G401 (cell line): Measurements from ENCODE around the gene CYB561. TPM values are rescaled to one million over a fixed set of nuclear protein-coding genes. Genes with fewer than 3 reads are reported as not detected.

Experiments used
- DNase-seq: peaks from one replicate; pipeline ENCODE4 v3.0.0-alpha.2; 2015; ENCODE audit warnings: low spot score
- in situ Hi-C: cut with HindIII; loops from 2 replicates; pipeline ENCODE4 v1.10.0; 2016; ENCODE audit warnings: low sequenced_read_pairs, mixed read lengths
- total RNA-seq: library from RNA; depleted of rRNA; stranded (reverse); fragments of >200 nt; shearing (Covaris generic); gene quantifications from 2 replicates; pipeline ENCODE4 v1.2.3, GENCODE V29; 2014

Gene CYB561
- total RNA-seq, 1 experiment from 2014 or later = not detected

GRCh38 chr17:63437287-63438091 is 8.6 kb downstream of the CYB561 start:
- no peak for DNase-seq
- in situ Hi-C loops = no loop called here

- in situ Hi-C loops = no loop called here
- no peak for DNase-seq
These were observed 9.5 kb downstream of the CYB561 start for GRCh38 chr17:63436523-63437110.

- in situ Hi-C loops = no loop called here
- DNase-seq = no peak
These were observed 10.2 kb downstream of the CYB561 start for GRCh38 chr17:63435681-63436522.

GRCh38 chr17:63434951-63435571 is 11.0 kb downstream of the CYB561 start:
- DNase-seq = peak; percentile 15
- in situ Hi-C loops = no loop called here

- in situ Hi-C loops = no loop called here
These were observed 12.1 kb downstream of the CYB561 start for GRCh38 chr17:63433746-63434591.

GRCh38 chr17:63431939-63432804 is 13.9 kb downstream of the CYB561 start:
- DNase-seq = no peak
- in situ Hi-C loops = no loop called here

More at GRCh38 chr17:63433746-63434591, 12.1 kb downstream of the CYB561 start:
- DNase-seq = no peak

DNA sequence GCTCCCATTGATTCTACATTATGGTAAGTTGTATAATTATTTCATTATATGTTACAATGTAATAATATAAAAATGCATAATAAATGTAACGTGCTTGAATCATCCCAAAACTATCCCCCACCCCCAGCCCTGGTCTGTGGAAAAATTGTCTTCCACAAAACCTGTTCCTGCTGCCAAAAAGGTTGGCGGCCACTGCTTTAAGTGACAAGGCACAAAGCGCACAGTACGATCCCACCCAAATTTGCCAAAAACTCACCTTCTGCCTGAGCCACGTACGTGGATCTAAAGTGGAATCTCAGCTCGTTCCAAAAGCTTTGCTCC is 14.5 kb downstream of the CYB561 start:
- in situ Hi-C loops = no loop called here
- no peak for DNase-seq

- DNase-seq = no peak
- in situ Hi-C loops = no loop called here
These were observed 15.9 kb downstream of the CYB561 start for GRCh38 chr17:63430223-63430622.

DNA sequence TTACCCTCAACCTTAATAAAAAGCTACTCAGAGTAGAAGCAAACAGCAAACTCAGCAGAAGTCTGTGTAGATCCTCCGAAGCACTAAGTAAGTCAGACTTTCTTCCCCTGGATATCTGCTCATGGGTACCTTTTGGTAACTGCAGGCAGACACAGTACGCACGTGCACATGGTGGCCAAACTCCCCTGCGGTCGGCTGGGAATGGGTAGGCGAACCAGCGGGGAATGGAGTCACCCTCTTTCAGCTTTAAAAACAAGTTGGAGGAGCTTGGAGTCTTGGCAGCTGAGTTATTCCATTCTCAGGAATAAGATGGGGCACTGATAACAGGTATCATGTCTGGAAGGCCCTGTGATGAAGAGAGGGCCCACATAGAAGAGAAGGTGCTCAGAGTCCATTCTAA is 16.3 kb downstream of the CYB561 start:
- no peak for DNase-seq
- in situ Hi-C loops = no loop called here

GRCh38 chr17:63426917-63427308 is 19.2 kb downstream of the CYB561 start:
- in situ Hi-C loops = no loop called here
- no peak for DNase-seq

- no peak for DNase-seq
- in situ Hi-C loops = no loop called here
These were observed 19.8 kb downstream of the CYB561 start for GRCh38 chr17:63426041-63426916.

- DNase-seq = peak; percentile 87
- in situ Hi-C loops = no loop called here
These were observed 20.6 kb downstream of the CYB561 start for GRCh38 chr17:63425483-63425882.

- no peak for DNase-seq
- in situ Hi-C loops = no loop called here
These were observed 22.1 kb downstream of the CYB561 start for GRCh38 chr17:63423963-63424362.

DNA sequence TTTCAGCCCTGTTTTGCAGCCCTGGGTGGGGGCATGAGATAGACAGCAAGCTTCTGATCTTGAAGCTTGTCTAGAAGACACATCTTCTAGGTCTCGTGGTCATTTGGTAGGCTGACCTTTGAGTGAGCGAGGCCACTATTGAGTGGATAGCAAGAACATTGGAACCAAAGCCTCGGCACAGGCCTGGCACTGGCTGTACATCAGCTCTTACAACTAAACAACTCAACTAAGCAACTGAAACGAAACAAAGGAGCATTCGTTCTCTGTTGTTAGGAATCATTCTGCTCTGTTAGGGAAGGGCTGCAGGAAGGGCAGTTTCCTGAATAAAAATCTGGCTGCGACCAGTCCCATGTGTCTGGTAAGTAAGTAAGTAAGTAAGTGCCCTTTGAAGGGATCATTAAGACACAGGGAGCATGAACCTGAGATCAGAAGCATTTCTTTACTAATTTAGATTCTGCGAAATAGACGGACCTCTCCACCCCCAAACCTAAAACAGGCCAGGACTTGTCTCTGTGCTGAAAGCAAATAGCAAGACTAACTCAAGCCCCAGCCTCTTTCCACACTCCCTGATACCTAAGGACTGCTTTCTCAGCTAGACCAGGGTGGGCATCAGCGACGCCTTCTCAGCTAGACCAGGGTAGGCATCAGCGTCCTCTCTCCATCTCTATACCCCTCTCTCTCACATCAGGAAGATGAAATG is 22.7 kb downstream of the CYB561 start:
- in situ Hi-C loops = no loop called here
- no peak for DNase-seq

DNA sequence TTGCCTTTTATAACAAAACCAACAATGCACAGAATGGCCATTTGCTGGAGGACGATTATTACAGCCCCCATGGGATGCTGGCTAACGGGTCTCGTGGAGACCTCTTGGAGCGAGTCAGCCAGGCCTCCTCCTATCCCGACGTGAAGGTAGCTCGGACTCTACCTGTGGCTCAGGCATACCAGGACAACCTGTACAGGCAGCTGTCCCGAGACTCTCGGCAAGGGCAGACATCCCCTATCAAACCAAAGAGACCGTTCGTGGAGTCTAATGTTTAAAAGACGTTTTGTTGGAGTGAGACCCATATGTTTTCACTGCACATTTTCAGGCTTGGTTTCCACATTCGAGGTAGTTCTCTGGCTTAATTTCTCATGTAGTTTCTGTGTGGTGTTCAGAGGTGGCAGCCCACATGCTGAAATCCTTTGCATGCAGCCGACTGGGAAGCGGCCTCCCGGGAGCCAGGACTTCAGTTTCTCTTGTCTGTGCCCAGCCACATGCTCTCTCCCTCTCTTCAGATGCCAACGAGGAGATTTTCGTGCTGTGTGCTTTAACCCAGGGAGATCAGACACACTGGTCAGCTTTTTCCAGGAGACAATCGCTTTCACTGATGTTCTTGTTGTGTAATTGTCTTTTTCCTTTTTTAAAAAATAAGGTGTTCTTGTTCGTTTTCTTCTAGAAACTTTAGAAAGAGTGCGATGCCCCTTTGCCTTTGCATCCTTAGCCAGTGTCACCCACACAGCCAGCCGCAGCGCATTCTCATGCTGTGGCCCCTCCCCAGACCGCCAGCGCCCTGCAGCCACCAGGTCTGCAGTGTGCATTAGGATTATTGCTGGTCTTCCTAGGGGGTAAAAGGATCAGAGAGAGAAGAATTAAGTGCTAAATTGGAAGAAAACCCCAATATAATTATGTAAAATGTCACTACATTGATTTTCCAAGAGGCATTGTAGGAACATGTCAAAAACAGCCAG is 24.1 kb downstream of the CYB561 start:
- in situ Hi-C loops = no loop called here

More for the DNA sequence above, 24.1 kb downstream of the CYB561 start:
- no peak for DNase-seq
